Cortex of kidney (tissue), 1 donor: ENCODE data around the gene KAT6B.

Experiments
- DNase-seq: peaks from one replicate; lab custom pipeline; 2025; lab: John Stamatoyannopoulos, UW

Gene KAT6B

GRCh38 chr10:74823791-74824183 lies 2.6 kb upstream of the KAT6B start:
- DNase-seq, result no peak

- no peak for DNase-seq
These were observed 2.1 kb upstream of the KAT6B start for GRCh38 chr10:74824184-74824899.

- DNase-seq, result no peak
These were observed 1.5 kb upstream of the KAT6B start for GRCh38 chr10:74824900-74825370.

GRCh38 chr10:74825371-74826141 lies 844 bp upstream of the KAT6B start:
- no peak for DNase-seq

GRCh38 chr10:74827045-74827441 lies 643 bp downstream of the KAT6B start:
- DNase-seq, result no peak

GRCh38 chr10:74827694-74828093 lies 1.3 kb downstream of the KAT6B start:
- no peak for DNase-seq

GRCh38 chr10:74828946-74829345 lies 2.5 kb downstream of the KAT6B start:
- no peak for DNase-seq

GRCh38 chr10:74831518-74832120 lies 5.2 kb downstream of the KAT6B start:
- DNase-seq, result no peak

GRCh38 chr10:74835963-74836362 lies 9.6 kb downstream of the KAT6B start:
- no peak for DNase-seq

GRCh38 chr10:74836877-74837276 lies 10.5 kb downstream of the KAT6B start:
- DNase-seq, result no peak

- no peak for DNase-seq
These were observed 11.3 kb downstream of the KAT6B start for GRCh38 chr10:74837743-74838142.

GRCh38 chr10:74839708-74840107 lies 13.3 kb downstream of the KAT6B start:
- DNase-seq, result no peak

GRCh38 chr10:74841265-74841973 lies 15.0 kb downstream of the KAT6B start:
- no peak for DNase-seq

- DNase-seq, result no peak
These were observed 16.0 kb downstream of the KAT6B start for GRCh38 chr10:74842301-74842954.

- no peak for DNase-seq
These were observed 20.6 kb downstream of the KAT6B start for GRCh38 chr10:74846958-74847357.

- no peak for DNase-seq
These were observed 25.4 kb downstream of the KAT6B start for GRCh38 chr10:74851831-74852230.

- no peak for DNase-seq
These were observed 26.0 kb downstream of the KAT6B start for GRCh38 chr10:74852381-74852780.

- no peak for DNase-seq
These were observed 28.2 kb downstream of the KAT6B start for GRCh38 chr10:74854610-74855009.

- no peak for DNase-seq
These were observed 28.6 kb downstream of the KAT6B start for GRCh38 chr10:74855027-74855426.

GRCh38 chr10:74855439-74855838 lies 29.0 kb downstream of the KAT6B start:
- DNase-seq, result no peak

- DNase-seq, result no peak
These were observed 30.5 kb downstream of the KAT6B start for GRCh38 chr10:74856940-74857339.

- DNase-seq, result no peak
These were observed 31.2 kb downstream of the KAT6B start for GRCh38 chr10:74857586-74857985.
